Neural progenitor cell (in vitro differentiated cells): ENCODE data around the gene RHOF.

Experiments
- CTCF ChIP-seq: fragments of 200-600 bp; sonication (generic); IDR thresholded peaks from 2 replicates; pipeline ENCODE4 v1.5.1; 2017; ENCODE audit warnings: antibody characterized with exemption, mild to moderate bottlenecking
- EZH2 ChIP-seq: fragments of 200-600 bp; sonication (generic); IDR thresholded peaks from 2 replicates; pipeline ENCODE4 v1.6.1; 2017; ENCODE audit warnings: antibody characterized with exemption, mild to moderate bottlenecking, moderate library complexity
- EZH2phosphoT487 ChIP-seq: fragments of 200-600 bp; sonication (generic); IDR thresholded peaks from 2 replicates; pipeline ENCODE4 v1.6.1; 2017; ENCODE audit warnings: antibody characterized with exemption

GRCh38 chr12:121803861-121804416 is 10.5 kb upstream of the RHOF start, which contains the start of gene SETD1B:
- no peak for TF ChIP-seq CTCF
- TF ChIP-seq EZH2phosphoT487, result no peak
- no peak for TF ChIP-seq EZH2
